CD4-positive, alpha-beta T cell (primary cell): ENCODE measurements around the gene GNAT1. TPM values are rescaled to one million over a fixed set of nuclear protein-coding genes. Genes with fewer than 3 reads are reported as not detected.

Source experiments
- ATAC-seq: fragments of 200-7000 bp; cut with Tn5 transposase; one replicate; pipeline ENCODE4 v1.10.0; 2022; ENCODE audit warnings: mild to moderate bottlenecking; ENCODE audit not compliant: poor library complexity
- CTCF ChIA-PET: fragments of 350-600 bp; sonication (Branson Sonifier 250); formaldehyde crosslinking; loops from one replicate; lab custom pipeline; 2021; ENCODE audit warnings: antibody characterized with exemption, inconsistent platforms; lab: Charles Lee
- POLR2A ChIA-PET: fragments of 350-600 bp; sonication (Branson Sonifier 250); formaldehyde crosslinking; loops from one replicate; lab custom pipeline; 2021; ENCODE audit warnings: antibody characterized with exemption, inconsistent platforms; lab: Charles Lee
- DNase-seq, 14 experiments: peaks; one replicate each; pipeline ENCODE4 v3.0.0-alpha.2; 2013 to 2020; ENCODE audit warnings: mixed read lengths in 2 of 14
- H3K27ac ChIP-seq, 2 donors: one replicate each; pipeline versions ENCODE4 v1.5.1 to v1.7.0; 2013; ENCODE audit warnings: low read length in 2 of 2, low read depth in 1 of 2, mild to moderate bottlenecking in 1 of 2
- H3K27me3 ChIP-seq, 2 experiments: 1 replicate in 1 of 2; 2 replicates in 1 of 2; pipeline versions ENCODE4 v1.6.1 to v1.7.0; 2013; ENCODE audit warnings: low read length in 2 of 2, control low read depth in 1 of 2, mild to moderate bottlenecking in 1 of 2, moderate library complexity in 1 of 2; ENCODE audit not compliant: insufficient read depth in 2 of 2, control insufficient read depth in 1 of 2
- H3K36me3 ChIP-seq: one replicate; pipeline ENCODE4 v1.6.1; 2013; ENCODE audit warnings: low read length, control low read depth; ENCODE audit not compliant: insufficient read depth
- H3K4me1 ChIP-seq: one replicate; pipeline ENCODE4 v1.6.1; 2013; ENCODE audit warnings: low read length, control low read depth; ENCODE audit not compliant: insufficient read depth
- H3K4me3 ChIP-seq: one replicate; pipeline ENCODE4 v1.5.1; 2013; ENCODE audit warnings: mild to moderate bottlenecking, low read length, moderate library complexity
- H3K9me3 ChIP-seq, 2 experiments: 1 replicate in 1 of 2; 2 replicates in 1 of 2; pipeline versions ENCODE4 v1.6.1 to v1.7.0; 2013; ENCODE audit warnings: low read length in 2 of 2, mild to moderate bottlenecking in 2 of 2, control low read depth in 1 of 2, moderate library complexity in 1 of 2; ENCODE audit not compliant: control insufficient read depth in 1 of 2, insufficient read depth in 1 of 2
- H3K27ac Mint-ChIP-seq: one replicate; pipeline ENCODE4 v1.8.0; 2020; ENCODE audit warnings: mixed read lengths
- H3K27me3 Mint-ChIP-seq: one replicate; pipeline ENCODE4 v1.8.0; 2021; ENCODE audit warnings: mixed read lengths
- H3K36me3 Mint-ChIP-seq: one replicate; pipeline ENCODE4 v1.8.0; 2021; ENCODE audit warnings: low read depth, mixed read lengths
- H3K4me1 Mint-ChIP-seq: one replicate; pipeline ENCODE4 v1.8.0; 2021; ENCODE audit warnings: low read depth, mixed read lengths
- H3K4me3 Mint-ChIP-seq: one replicate; pipeline ENCODE4 v1.8.0; 2020; ENCODE audit warnings: mild to moderate bottlenecking, mixed read lengths
- H3K9me3 Mint-ChIP-seq: one replicate; pipeline ENCODE4 v1.8.0; 2020; ENCODE audit warnings: mixed read lengths
- intact Hi-C, 2 experiments: fragments of 100-400 bp; cut with DNase I in 1 of 2; cut with micrococcal nuclease in 1 of 2; formaldehyde crosslinking; loops; one replicate each; pipeline versions ENCODE4 v1.15.1 to v1.9.0; 2023 to 2025; cut with DNase I, micrococcal nuclease
- total RNA-seq, 174 experiments: library from RNA in 2 of 174; stranded (reverse) in 2 of 174; gene quantifications; one replicate each; pipeline ENCODE4 v1.2.3 and lab custom pipeline; 2021 to 2026
- TF ChIP-seq, protein P1 (sequence below): fragments of 200-600 bp; IDR thresholded peaks from one replicate; pipeline ENCODE4 v1.8.0; 2022; ENCODE audit warnings: antibody characterized with exemption, mild to moderate bottlenecking

Gene GNAT1
- total RNA-seq, 2 experiments from 2014 or later = 0.11 to 0.28 TPM

DNA sequence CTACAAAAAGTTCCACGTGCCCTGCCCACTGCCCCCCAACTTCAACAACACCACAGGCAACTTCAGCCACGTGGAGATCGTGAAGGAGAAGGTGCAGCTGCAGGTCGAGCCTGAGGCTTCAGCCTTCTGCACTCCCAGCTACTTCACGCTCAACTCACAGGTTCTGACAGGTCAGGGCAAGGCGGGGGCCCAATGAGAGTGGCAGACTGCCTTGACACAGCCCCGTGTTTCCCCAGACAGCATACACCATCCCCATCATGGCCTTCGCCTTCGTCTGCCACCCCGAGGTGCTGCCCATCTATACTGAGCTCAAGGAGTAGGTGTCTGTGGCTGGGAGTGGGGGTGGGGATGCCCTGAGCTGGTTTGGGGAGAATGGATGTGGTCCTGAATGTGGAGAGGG is 26.3 kb downstream of the GNAT1 start:
- intact Hi-C loops = no loop called here
- Histone ChIP-seq H3K27ac (no peak overlapping the region), H3K4me1 (peaks cover 12% of the 10 kb centered on the region), H3K9me3 (no peaks in the 10 kb centered on the region), H3K27me3 (no peaks in the 10 kb centered on the region), H3K4me3 (no peak overlapping the region), H3K36me3 (no peaks in the 10 kb centered on the region)
- Mint-ChIP-seq H3K27me3 (no peaks in the 10 kb centered on the region), H3K36me3 (no peaks in the 10 kb centered on the region), H3K9me3 (no peaks in the 10 kb centered on the region), H3K4me1 (no peaks in the 10 kb centered on the region), H3K4me3 (no peak overlapping the region), H3K27ac (no peak overlapping the region)
- TF ChIP-seq, protein P1, sequence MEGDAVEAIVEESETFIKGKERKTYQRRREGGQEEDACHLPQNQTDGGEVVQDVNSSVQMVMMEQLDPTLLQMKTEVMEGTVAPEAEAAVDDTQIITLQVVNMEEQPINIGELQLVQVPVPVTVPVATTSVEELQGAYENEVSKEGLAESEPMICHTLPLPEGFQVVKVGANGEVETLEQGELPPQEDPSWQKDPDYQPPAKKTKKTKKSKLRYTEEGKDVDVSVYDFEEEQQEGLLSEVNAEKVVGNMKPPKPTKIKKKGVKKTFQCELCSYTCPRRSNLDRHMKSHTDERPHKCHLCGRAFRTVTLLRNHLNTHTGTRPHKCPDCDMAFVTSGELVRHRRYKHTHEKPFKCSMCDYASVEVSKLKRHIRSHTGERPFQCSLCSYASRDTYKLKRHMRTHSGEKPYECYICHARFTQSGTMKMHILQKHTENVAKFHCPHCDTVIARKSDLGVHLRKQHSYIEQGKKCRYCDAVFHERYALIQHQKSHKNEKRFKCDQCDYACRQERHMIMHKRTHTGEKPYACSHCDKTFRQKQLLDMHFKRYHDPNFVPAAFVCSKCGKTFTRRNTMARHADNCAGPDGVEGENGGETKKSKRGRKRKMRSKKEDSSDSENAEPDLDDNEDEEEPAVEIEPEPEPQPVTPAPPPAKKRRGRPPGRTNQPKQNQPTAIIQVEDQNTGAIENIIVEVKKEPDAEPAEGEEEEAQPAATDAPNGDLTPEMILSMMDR = no peak
- DNase-seq (no peak), ATAC-seq (no peak)
- CTCF ChIA-PET = no interaction called here
- POLR2A ChIA-PET = no interaction called here

DNA sequence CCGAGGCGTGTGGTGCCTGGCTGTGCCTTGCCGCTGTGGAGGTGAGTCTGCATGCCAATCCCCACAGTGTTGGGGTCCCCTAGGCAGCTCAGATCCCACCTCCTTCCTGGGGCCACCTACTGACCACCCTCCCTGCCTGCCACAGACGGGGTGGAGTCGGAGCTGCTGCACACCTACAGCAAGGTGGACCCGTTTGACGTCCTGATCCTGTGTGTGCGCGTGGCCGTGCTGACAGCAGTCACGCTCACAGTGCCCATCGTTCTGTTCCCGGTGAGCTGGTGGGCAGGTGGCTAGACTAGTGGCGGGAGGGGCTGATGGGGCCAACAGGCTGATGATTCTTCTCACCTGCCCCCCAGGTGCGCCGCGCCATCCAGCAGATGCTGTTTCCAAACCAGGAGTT is 27.0 kb downstream of the GNAT1 start:
- no peaks in the 10 kb centered on the region for H3K27me3 Mint-ChIP-seq
- intact Hi-C loops = no loop called here
- no peak overlapping the region for H3K4me3 Mint-ChIP-seq
- no peak overlapping the region for H3K27ac Mint-ChIP-seq
- no peaks in the 10 kb centered on the region for H3K36me3 Mint-ChIP-seq
- Histone ChIP-seq H3K4me3 (no peak overlapping the region), H3K36me3 (no peaks in the 10 kb centered on the region), H3K27ac (no peak overlapping the region), H3K27me3 (no peaks in the 10 kb centered on the region), H3K9me3 (no peaks in the 10 kb centered on the region), H3K4me1 (peaks cover 12% of the 10 kb centered on the region)
- ChIA-PET CTCF (interaction anchor here (0.5 kb wide), 1 partner anchor 1231 kb away, joined by 3 read pairs; no protein-coding TSS in a partner anchor), POLR2A (no interaction called here)
- DNase-seq (no peak), ATAC-seq (no peak)
- no peaks in the 10 kb centered on the region for H3K4me1 Mint-ChIP-seq
- TF ChIP-seq, protein P1 = no peak
- H3K9me3 Mint-ChIP-seq = no peaks in the 10 kb centered on the region

DNA sequence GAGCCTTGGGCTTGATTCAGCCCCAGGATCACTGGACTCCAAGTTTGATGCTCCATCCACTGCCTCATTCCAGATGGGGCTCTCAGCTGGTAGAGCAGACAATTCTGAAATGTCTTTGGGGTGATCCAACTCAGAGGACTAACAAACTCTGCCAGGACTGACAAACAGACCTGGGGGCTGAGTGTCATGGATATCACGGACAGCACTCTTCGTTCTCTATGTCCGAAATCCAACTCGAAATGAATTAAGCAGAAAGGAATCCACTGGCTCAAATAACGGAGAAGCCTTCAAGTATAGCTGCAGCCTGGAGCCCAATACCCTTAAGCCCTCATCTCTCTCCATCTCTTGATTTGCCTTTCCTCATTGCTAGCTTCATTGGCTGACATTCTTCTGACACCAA is 27.9 kb downstream of the GNAT1 start:
- DNase-seq (no peak), ATAC-seq (no peak)
- H3K27ac Mint-ChIP-seq = no peak overlapping the region
- ChIA-PET CTCF (no interaction called here), POLR2A (no interaction called here)
- H3K9me3 Mint-ChIP-seq = no peaks in the 10 kb centered on the region
- no peaks in the 10 kb centered on the region for H3K4me1 Mint-ChIP-seq
- peaks cover 12% of the 10 kb centered on the region for H3K4me1 ChIP-seq
- H3K9me3 ChIP-seq = no peaks in the 10 kb centered on the region
- H3K36me3 ChIP-seq = no peaks in the 10 kb centered on the region
- H3K4me3 Mint-ChIP-seq = no peak overlapping the region
- intact Hi-C loops = no loop called here
- H3K27ac ChIP-seq = no peak overlapping the region
- H3K27me3 ChIP-seq = no peaks in the 10 kb centered on the region
- no peaks in the 10 kb centered on the region for H3K36me3 Mint-ChIP-seq
- H3K4me3 ChIP-seq = no peak overlapping the region
- no peaks in the 10 kb centered on the region for H3K27me3 Mint-ChIP-seq
- TF ChIP-seq, protein P1 = no peak
